Panc1 (cell line): ENCODE data around the gene ATG10.

Experiments
- CTCF ChIP-seq: fragments of 450-650 bp; IDR thresholded peaks from 2 replicates; pipeline ENCODE4 v1.5.1; 2017; ENCODE audit warnings: mild to moderate bottlenecking
- POLR2AphosphoS5 ChIP-seq: IDR thresholded peaks from 2 replicates; pipeline ENCODE4 v1.6.1; 2012; ENCODE audit warnings: mild to moderate bottlenecking, low read depth, low read length, moderate library complexity
- TCF7L2 ChIP-seq: IDR thresholded peaks from 2 replicates; pipeline ENCODE4 v1.6.1; 2011; ENCODE audit warnings: mild to moderate bottlenecking, low read depth, low read length, inconsistent platforms

GRCh38 chr5:82208371-82208770 is 236.5 kb downstream of the ATG10 start:
- no peak for TF ChIP-seq CTCF
- no peak for TF ChIP-seq POLR2AphosphoS5
- TF ChIP-seq TCF7L2, result no peak
